ENCODE measurements around the gene GRK7. TPM values are rescaled to one million over a fixed set of nuclear protein-coding genes. Genes with fewer than 3 reads are reported as not detected.

Gene GRK7
- total RNA-seq, 2 experiments from 2014 or later = not detected

DNA sequence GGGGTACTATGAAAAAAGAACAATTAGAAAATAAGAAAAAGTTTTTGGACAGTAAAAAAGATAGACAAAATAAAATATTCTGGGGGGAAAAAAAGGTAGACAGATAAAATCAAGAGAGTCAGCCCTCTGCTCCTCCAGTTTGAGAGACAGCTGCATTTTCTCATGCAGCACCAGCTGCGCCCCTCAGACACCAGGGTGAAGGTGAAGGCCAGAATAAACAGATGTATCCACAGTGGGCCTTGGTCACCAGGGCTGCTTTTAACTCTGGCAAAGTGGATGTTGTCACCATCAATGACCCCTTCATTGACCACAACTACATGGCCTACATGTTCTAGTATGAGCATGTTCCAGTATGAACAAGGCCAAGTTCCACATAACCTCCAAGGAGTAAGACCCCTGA is 39.0 kb upstream of the GRK7 start:
- Histone ChIP-seq H2AFZ (ENCODE audit: low read length) (no peak overlapping the region), H4K20me1 (ENCODE audit: insufficient read depth, low read length) (no peaks in the 10 kb centered on the region), H3K9me3 (ENCODE audit: low read length) (no peaks in the 10 kb centered on the region), H3K4me1 (ENCODE audit: insufficient read depth, low read length, poor library complexity, severe bottlenecking) (no peaks in the 10 kb centered on the region), H3K36me3 (ENCODE audit: insufficient read depth, low read length) (no peaks in the 10 kb centered on the region), H3K4me3 (ENCODE audit: low read depth, low read length, poor library complexity, severe bottlenecking) (no peak overlapping the region), H3K27ac (ENCODE audit: low read depth, low read length, poor library complexity, severe bottlenecking) (no peak overlapping the region), H3K4me2 (ENCODE audit: low read length) (no peak overlapping the region), H3K79me2 (ENCODE audit: insufficient read depth, low read depth, low read length) (no peaks in the 10 kb centered on the region), H3K9me2 (ENCODE audit: insufficient read depth, low read length) (no peaks in the 10 kb centered on the region)
- POLR2A ChIA-PET = interaction anchor here (0.6 kb wide), 1 partner anchor 130 kb away, joined by 3 read pairs; no protein-coding TSS in a partner anchor
- no TSS peak for BruUV-seq (replicated peaks)
- intact Hi-C loops (cut with micrococcal nuclease; ENCODE audit: unreplicated experiment) = no loop called here
- TF ChIP-seq EZH2phosphoT487 (IDR thresholded peaks at IDR 0.05; ENCODE audit: borderline replicate concordance, low read depth, low read length) = no peak
- no peak for TF ChIP-seq CTCF (conservative IDR thresholded peaks at IDR 0.05; ENCODE audit: low read length)
- CTCF ChIA-PET (ENCODE audit: unreplicated experiment) = no interaction called here
- DNase-seq (ENCODE audit: low spot score) = no peak

GRCh38 chr3:141725036-141725435 is 38.2 kb upstream of the GRK7 start:
- H3K4me3 ChIP-seq (ENCODE audit: low read depth, low read length, poor library complexity, severe bottlenecking) = no peak overlapping the region
- TF ChIP-seq EZH2phosphoT487 (IDR thresholded peaks at IDR 0.05; ENCODE audit: borderline replicate concordance, low read depth, low read length) (no peak), CTCF (conservative IDR thresholded peaks at IDR 0.05; ENCODE audit: low read length) (no peak)
- no peaks in the 10 kb centered on the region for H3K9me3 ChIP-seq (ENCODE audit: low read length)
- no peaks in the 10 kb centered on the region for H3K9me2 ChIP-seq (ENCODE audit: insufficient read depth, low read length)
- H4K20me1 ChIP-seq (ENCODE audit: insufficient read depth, low read length) = no peaks in the 10 kb centered on the region
- H3K36me3 ChIP-seq (ENCODE audit: insufficient read depth, low read length) = no peaks in the 10 kb centered on the region
- DNase-seq (ENCODE audit: low spot score) = no peak
- no peaks in the 10 kb centered on the region for H3K4me1 ChIP-seq (ENCODE audit: insufficient read depth, low read length, poor library complexity, severe bottlenecking)
- BruUV-seq (replicated peaks) = no TSS peak
- POLR2A ChIA-PET = no interaction called here
- CTCF ChIA-PET (ENCODE audit: unreplicated experiment) = interaction anchor here (0.6 kb wide), 1 partner anchor 1209 kb away, joined by 3 read pairs; no protein-coding TSS in a partner anchor
- H3K79me2 ChIP-seq (ENCODE audit: insufficient read depth, low read depth, low read length) = no peaks in the 10 kb centered on the region
- intact Hi-C loops (cut with micrococcal nuclease; ENCODE audit: unreplicated experiment) = no loop called here
- no peak overlapping the region for H3K27ac ChIP-seq (ENCODE audit: low read depth, low read length, poor library complexity, severe bottlenecking)
- no peak overlapping the region for H2AFZ ChIP-seq (ENCODE audit: low read length)
- H3K4me2 ChIP-seq (ENCODE audit: low read length) = no peak overlapping the region

- Histone ChIP-seq H3K4me3 (ENCODE audit: low read depth, low read length, poor library complexity, severe bottlenecking) (no peak overlapping the region), H3K9me3 (ENCODE audit: low read length) (no peaks in the 10 kb centered on the region), H3K36me3 (ENCODE audit: insufficient read depth, low read length) (no peaks in the 10 kb centered on the region), H3K27ac (ENCODE audit: low read depth, low read length, poor library complexity, severe bottlenecking) (no peak overlapping the region), H3K79me2 (ENCODE audit: insufficient read depth, low read depth, low read length) (no peaks in the 10 kb centered on the region), H3K4me1 (ENCODE audit: insufficient read depth, low read length, poor library complexity, severe bottlenecking) (no peaks in the 10 kb centered on the region), H3K9me2 (ENCODE audit: insufficient read depth, low read length) (no peaks in the 10 kb centered on the region), H3K4me2 (ENCODE audit: low read length) (no peak overlapping the region), H4K20me1 (ENCODE audit: insufficient read depth, low read length) (no peaks in the 10 kb centered on the region), H2AFZ (ENCODE audit: low read length) (no peak overlapping the region)
- POLR2A ChIA-PET = interaction anchor here (0.8 kb wide), 1 partner anchor 187 kb away, joined by 3 read pairs; no protein-coding TSS in a partner anchor
- CTCF ChIA-PET (ENCODE audit: unreplicated experiment) = no interaction called here
- no peak for DNase-seq (ENCODE audit: low spot score)
- intact Hi-C loops (cut with micrococcal nuclease; ENCODE audit: unreplicated experiment) = no loop called here
- TF ChIP-seq EZH2phosphoT487 (IDR thresholded peaks at IDR 0.05; ENCODE audit: borderline replicate concordance, low read depth, low read length) (no peak), CTCF (conservative IDR thresholded peaks at IDR 0.05; ENCODE audit: low read length) (no peak)
- no TSS peak for BruUV-seq (replicated peaks)
Observed at GRCh38 chr3:141726483-141726882, 36.7 kb upstream of the GRK7 start.
